ENCODE results near the gene LRRC47.

GRCh38 chr1:3814771-3815561 is 18.7 kb upstream of the LRRC47 start:
- TF ChIP-seq POLR2A (IDR thresholded peaks at IDR 0.05), result no peak
- no peak for TF ChIP-seq CTCF (IDR thresholded peaks at IDR 0.05)
